Fibroblast of skin of left biceps (primary cell): ENCODE data around the gene PRCD.
"Not testable (repeated sequence)": the region's sequence is repeated elsewhere in the genome, so short reads cannot be mapped to it uniquely, and the experiment has no call there.

Experiments
- DNase-seq, 2 experiments: peaks; one replicate each; pipeline ENCODE4 v3.0.0-alpha.2; 2013; ENCODE audit warnings: low read depth in 2 of 2

PRCD gene

GRCh38 chr17:76556765-76557367 lies 17.0 kb downstream of the PRCD start:
- no peak for DNase-seq

GRCh38 chr17:76557368-76558197 lies 17.7 kb downstream of the PRCD start:
- DNase-seq: peak; percentile 93 to 95

GRCh38 chr17:76558198-76559095 lies 18.6 kb downstream of the PRCD start:
- no peak for DNase-seq

- DNase-seq: not testable (repeated sequence)
These were observed 19.6 kb downstream of the PRCD start for GRCh38 chr17:76559460-76559859.

GRCh38 chr17:76560036-76560876 lies 20.4 kb downstream of the PRCD start:
- DNase-seq: no peak

DNA sequence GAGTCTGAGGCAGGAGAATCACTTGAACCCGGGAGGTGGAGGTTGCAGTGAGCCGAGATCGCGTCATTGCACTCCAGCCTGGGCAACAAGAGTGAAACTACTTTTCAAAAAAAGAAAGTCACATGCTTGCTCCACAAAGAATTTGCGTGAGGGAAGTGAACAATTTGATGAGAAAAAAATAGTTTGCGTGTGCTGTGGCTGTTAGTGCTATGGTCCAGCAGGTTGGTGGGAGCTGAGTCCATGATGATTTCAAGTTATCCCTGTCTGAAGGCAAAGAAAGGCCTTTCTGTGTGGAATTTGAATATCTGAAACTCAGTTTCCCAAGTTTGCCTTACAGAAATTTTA lies 21.0 kb downstream of the PRCD start:
- DNase-seq: no peak

DNA sequence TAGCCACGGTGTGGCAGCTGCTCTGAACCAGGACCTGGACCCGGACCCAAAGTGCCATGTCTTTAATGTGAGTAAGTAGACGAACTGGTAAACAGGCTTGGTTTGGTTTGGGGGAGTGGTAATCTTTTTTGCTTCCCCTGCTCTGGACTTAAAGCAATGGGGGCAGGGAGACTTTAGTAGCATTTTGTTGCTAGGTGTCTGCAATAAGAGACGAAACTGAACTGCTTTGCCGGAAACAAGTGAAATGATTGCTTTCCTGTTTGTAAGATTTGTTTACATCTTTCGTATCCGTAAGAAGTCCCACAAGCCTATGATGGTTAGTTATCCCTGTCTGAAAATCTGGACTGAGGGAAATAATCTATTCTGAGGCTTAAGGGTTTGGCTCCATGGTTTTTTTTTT lies 21.5 kb downstream of the PRCD start:
- no peak for DNase-seq

- DNase-seq: no peak
These were observed 22.0 kb downstream of the PRCD start for GRCh38 chr17:76561799-76562268.

DNA sequence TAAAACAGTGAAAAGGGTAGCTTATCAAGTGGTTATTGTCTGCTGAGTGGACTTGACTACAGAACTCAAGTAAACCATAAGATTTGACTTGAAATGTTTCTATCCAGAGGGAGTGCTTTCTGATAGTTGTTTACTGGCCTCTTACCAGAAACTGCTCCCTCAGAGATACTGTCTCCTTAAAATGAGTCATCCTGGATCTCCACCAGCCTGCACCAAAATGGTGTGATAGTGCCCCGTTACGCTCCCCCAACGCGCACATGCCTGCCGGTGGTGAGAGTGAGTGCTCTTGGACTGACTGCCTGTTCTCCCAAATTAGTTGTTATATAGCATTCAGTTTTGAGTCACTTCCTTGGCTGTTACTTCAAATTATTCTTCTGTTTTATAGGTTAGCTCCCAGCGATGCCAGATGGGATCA lies 22.9 kb downstream of the PRCD start:
- peak; percentile 56 to 58 for DNase-seq

- DNase-seq: not testable (repeated sequence)
These were observed 23.5 kb downstream of the PRCD start for GRCh38 chr17:76563359-76563758.

GRCh38 chr17:76564991-76565727 lies 25.3 kb downstream of the PRCD start:
- DNase-seq: not testable (repeated sequence)

- no peak for DNase-seq
These were observed 26.1 kb downstream of the PRCD start for GRCh38 chr17:76565728-76566612.

- no peak for DNase-seq
These were observed 26.7 kb downstream of the PRCD start for GRCh38 chr17:76566613-76566943.

- DNase-seq: no peak
These were observed 27.2 kb downstream of the PRCD start for GRCh38 chr17:76566988-76567431.

- no peak for DNase-seq
These were observed 28.0 kb downstream of the PRCD start for GRCh38 chr17:76567634-76568432.

GRCh38 chr17:76568811-76569221 lies 29.0 kb downstream of the PRCD start:
- DNase-seq: no peak

DNA sequence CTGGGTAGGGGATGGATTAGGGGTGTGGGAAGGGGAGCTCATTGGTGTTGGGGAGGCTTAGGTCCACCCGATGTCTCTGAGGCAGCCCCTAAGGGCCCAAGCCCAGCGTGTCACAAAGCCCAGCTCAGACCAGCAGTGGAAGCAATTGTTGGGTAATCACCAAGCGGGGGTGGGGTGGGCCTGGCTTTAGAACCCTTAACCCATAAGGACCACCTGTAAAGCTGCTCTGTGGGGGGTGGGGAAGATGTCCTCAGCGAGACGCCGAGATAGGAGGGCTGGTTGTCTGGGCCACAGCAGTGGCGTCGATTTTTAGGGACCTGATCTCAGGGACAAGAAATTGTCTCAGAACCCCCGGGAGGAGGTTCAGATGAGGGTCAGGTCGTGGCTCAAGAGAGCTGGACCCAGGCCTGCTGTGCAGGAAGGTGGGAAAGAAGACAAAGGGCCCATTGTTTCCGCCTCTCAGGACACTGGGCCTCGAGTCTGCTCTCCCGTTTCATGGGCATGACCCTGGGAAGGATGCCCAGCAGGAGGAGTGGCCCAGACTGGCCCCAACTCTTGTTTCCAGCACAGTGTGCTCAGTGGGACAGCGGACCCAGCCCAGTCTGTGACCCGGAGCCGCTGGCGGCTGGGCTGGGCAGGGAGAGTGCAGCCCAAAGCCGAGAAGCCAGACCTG lies 29.9 kb downstream of the PRCD start:
- DNase-seq: no peak

- no peak for DNase-seq
These were observed 30.6 kb downstream of the PRCD start for GRCh38 chr17:76570457-76570856.
